Stimulated activated CD4-positive, alpha-beta T cell treated with anti-CD3 and anti-CD28 coated beads, Interleukin-1b, Interleukin-23, amount 100 ng/mL, for 1 hour (primary cell): ENCODE measurements around the gene RARS2.

Experiments
- DNase-seq, 2 donors: peaks; one replicate each; pipeline ENCODE4 v3.0.0-alpha.2; 2020; ENCODE audit warnings: low read depth in 2 of 2

RARS2 gene

DNA sequence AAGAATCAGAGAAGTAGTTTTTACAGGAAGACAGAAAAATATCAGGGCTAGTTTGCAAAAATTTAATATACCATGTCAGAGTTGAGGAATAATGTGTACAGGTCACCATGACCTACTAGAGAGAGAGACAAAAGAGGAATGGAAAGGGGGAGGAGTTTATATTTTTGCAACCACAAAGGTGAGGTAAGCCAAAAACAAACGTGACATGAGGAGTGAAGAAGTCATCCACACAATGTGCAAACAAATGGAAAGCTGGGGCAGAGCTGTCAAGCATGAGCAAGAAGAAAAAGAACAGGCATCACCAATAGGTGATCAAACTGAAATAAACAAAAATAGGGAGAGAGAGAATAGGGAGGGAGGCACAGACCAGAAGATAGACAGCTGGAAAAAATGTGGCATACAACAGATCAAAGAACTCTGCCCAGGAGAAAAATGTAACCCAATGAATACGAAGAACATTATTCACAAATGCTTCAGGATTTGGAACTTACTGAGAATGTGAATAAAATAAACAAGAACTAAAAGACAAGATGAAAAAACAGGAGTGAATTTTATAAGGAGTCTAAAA lies 15.5 kb downstream of the RARS2 start:
- no peak for DNase-seq

DNA sequence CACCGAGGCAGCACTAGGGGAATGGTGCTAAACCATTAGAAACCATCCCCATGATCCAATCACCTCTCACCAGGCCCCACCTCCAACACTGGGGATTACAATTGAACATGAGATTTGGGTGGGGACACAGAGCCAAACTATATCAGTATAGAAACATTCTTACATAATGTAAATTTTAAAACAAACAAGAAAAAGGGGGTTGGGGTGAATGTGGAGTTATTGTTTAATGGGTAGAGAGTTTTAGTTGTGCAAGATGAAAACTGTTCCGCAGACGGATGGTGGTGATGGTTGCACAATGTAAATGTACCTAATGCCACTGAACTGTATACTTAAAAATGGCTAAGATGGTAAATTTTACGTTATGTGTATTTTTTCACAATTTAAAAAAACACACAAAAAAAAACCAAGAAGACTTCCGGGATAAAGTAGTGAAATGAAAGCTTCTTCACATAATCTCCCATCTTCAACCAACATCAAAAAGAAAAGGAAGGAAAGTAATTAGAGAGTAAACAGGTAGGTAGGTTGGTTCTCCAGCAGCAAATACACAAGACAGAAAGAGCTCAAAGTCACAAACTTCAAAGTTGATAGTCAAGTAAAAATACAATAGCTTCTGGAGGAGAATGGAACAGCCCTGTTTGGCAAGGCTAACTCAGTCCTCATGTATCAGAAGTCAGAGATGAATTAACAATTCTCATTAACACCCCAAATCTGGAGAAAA lies 16.3 kb downstream of the RARS2 start:
- DNase-seq: no peak

GRCh38 chr6:87572883-87573282 lies 16.9 kb downstream of the RARS2 start:
- DNase-seq: no peak

- DNase-seq: no peak
Measured at GRCh38 chr6:87572021-87572420, 17.8 kb downstream of the RARS2 start.

GRCh38 chr6:87561017-87561416 lies 28.8 kb downstream of the RARS2 start:
- no peak for DNase-seq

- no peak for DNase-seq
Measured at GRCh38 chr6:87558446-87558845, 31.3 kb downstream of the RARS2 start.

DNA sequence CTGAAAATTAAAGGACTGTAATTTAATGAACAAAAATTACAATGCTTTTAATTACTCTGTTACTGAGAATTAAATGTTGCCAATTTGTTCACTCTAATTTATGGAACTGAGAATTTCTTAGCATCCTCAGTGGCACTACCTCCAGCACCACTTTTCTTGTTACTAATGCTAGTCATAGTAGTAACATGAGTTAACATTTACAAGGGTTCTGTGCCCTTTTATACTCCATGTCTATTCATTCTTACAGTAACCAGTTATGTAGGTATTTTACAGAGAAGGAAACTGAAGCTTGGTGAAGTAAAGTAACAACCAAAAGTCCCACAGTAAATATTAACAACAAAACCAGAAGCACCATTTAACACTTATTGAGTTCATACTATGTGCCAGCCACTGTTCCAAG lies 34.3 kb downstream of the RARS2 start:
- DNase-seq: no peak

GRCh38 chr6:87553159-87553765 lies 36.5 kb downstream of the RARS2 start:
- no peak for DNase-seq

DNA sequence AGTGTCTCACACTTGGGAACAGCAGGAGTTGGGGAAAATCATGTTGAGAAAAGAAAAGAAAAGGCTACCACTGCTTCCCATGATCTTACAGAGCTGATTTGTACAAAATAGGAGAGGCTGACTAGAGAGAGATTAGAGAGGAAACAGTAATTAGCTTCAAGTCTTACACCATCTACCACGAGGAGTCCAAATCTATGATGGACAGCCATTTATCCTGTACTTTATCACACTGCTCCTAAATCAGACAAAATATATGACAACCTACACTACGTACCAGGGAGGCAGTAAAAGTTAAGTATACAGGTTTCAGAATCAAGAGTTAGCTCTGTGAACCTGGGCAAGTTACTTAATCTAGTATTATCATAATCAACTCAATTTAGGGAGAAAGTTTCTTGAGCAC lies 38.0 kb downstream of the RARS2 start:
- no peak for DNase-seq

DNA sequence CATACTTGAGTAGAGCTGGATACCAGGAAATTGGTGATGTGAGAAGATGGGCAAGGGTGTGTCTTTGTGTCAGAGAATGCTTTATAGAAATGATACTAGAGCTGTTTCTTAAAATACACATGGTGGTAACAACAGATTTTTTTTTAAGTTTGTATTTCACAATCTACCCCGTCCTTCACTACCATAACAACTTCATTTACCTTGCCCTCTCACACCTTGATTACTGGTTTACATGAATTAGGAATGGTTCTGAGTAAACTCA lies 45.4 kb downstream of the RARS2 start:
- no peak for DNase-seq

- DNase-seq: no peak
Measured at GRCh38 chr6:87543696-87544473, 45.9 kb downstream of the RARS2 start.

GRCh38 chr6:87541744-87542143 lies 48.0 kb downstream of the RARS2 start:
- DNase-seq: no peak

DNA sequence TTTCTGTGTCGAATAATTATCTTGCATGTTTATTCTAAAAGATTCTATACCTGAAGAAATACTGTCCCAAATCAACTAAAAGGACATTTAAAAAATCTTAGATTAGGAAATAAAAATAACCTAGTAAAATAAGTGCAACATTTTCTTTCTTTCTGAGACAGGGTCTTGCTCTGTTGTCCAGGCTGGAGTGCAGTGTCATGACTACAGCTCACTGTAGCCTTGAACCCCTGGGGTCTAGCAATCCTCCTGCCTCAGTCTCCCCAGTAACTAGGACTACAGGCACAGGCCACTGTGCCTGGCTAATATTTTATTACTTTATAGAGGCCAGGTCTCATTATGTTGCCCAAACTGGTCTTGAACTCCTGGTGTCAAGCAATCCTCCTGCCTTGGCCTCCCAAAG lies 48.7 kb downstream of the RARS2 start:
- no peak for DNase-seq

- DNase-seq: no peak
Measured at GRCh38 chr6:87540539-87540938, 49.2 kb downstream of the RARS2 start.

DNA sequence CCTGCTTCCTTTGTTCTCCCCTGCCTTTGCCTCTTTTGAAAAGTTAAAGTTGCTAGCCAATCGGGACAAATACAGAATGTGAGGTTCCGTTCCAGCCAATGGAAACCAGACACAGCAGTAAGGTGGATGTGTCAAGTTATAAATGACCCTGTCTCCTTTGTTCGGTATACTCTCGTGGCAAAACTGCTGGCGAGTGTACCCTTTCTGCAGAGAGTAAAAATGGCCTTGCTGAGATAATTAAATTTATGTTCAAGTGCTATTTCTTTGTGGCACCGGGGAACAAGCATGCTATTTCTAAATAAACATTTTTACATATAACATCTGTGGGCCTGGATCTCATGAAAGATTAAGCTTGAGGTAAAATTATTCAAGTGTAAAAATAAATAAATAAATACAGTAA lies 50.2 kb downstream of the RARS2 start:
- no peak for DNase-seq

DNA sequence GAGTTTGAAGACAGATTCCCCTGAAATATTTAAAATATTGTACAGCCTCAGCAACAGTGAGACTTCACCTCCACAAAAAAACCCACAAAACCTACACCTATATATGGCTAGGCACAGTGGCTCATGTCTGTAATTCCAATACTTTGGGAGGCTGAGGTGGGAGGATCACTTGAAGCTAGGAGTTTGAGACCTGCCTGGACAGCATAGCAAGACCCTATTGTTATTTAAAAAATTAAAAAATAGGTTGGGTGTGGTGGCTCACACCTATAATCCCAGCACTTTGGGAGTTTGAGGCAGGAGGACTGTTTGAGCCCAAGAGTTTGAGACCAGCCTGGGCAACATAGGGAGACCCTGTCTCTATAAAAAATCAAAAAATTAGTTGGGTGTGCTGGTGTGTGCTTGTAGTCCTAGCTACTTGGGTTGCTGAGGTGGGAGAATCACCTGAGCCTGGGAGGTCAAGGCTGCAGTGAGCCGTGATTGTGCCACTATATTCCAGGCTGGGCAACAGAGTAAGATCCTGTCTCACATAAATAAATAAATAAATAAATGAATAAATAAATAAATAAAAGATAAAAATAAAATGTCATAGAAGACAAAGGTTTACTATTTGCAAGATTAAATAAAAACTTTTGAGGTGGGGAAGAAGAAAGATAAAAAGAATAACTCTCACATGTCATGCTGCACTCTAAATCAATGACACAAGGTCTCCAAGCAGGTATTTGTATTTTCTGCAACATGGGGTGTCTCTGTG lies 51.1 kb downstream of the RARS2 start:
- no peak for DNase-seq

GRCh38 chr6:87534377-87535047 lies 55.3 kb downstream of the RARS2 start:
- DNase-seq: no peak

- no peak for DNase-seq
Measured at GRCh38 chr6:87529221-87529620, 60.6 kb downstream of the RARS2 start.

DNA sequence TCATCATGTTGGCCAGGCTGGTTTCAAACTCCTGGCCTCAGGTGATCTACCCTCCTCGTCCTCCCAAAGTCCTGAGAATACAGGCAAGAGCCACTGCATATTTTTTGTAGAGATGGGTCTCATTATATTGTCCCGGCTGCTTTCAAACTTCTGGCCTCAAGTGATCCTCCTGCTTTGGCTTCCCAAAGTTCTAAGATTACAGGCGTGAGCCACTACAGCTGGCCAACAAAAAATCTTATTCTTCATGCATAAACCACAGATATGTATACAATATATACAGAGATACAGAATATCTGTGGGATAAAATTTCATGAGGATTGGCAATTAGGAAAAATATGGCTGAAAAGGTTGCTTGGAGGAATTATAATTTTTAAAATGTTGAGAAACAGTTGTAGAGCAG lies 67.1 kb downstream of the RARS2 start:
- DNase-seq: no peak

DNA sequence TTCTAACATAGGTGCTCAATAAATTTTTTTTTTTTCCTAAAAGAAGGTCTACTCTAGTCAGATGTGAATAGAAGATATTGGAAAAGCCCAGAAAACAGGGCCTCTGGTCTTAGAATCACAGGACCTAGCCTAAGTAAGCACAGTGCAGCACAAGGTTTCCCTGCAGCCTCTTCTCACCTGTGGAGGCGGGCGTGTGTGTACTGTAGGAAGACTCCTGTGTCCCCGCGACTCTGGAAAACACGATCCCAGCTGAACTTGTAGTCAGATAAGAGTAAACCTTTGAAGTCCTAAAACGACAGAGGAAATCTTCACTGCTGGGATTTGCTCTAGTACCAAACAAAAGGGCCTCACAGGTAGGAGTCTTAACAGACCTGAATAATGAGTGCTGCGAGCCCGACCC lies 71.3 kb downstream of the RARS2 start:
- DNase-seq: no peak

GRCh38 chr6:87514831-87515230 lies 75.0 kb downstream of the RARS2 start:
- no peak for DNase-seq

DNA sequence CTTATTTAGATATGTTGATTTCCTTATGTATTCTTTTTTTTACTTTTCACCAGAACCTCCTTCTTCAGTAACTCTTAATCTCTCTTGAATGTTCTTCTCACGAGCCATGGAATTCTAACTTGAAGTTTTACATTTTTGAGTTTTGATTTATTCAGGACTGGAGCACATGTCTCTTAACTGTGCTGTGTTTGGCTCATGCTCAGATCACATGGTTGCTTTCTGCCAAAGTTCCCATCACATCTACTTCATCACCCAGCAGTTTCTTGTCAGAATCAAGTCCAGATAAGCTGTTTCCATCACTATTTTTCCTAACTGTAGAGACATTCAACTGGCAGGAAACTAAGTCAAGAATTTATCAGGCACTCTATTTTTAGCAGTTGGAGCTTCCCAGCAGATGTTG lies 85.3 kb downstream of the RARS2 start:
- no peak for DNase-seq
